Spleen (tissue), 7 donors: Measurements from ENCODE around the gene LXN.

Source experiments
- CTCF ChIP-seq, 11 experiments: fragments of 200-600 bp in 7 of 11; fragments of 450-650 bp in 4 of 11; sonication (generic) in 4 of 11; IDR thresholded peaks in 8 of 11; conservative IDR thresholded peaks in 3 of 11; 1 replicate in 7 of 11; 2 replicates in 4 of 11; pipeline versions ENCODE4 v1.4.0 to v1.8.0; 2016 to 2021; ENCODE audit warnings: antibody characterized with exemption in 11 of 11, inconsistent platforms in 4 of 11, mild to moderate bottlenecking in 1 of 11
- POLR2A ChIP-seq, 3 donors: fragments of 450-650 bp; IDR thresholded peaks; one replicate each; pipeline ENCODE4 v1.5.1; 2017; ENCODE audit warnings: antibody characterized with exemption in 3 of 3, mild to moderate bottlenecking in 1 of 3
- POLR2AphosphoS5 ChIP-seq, 3 donors: sonication (generic); formaldehyde crosslinking; IDR thresholded peaks; one replicate each; pipeline ENCODE4 v1.5.1; 2017; ENCODE audit warnings: antibody characterized with exemption in 3 of 3
- donor health status: DM: no; HTN: no; CAD: no; lungs with moderate emphysema.
- donor health status: DM: no; HTN: no; CAD: no.
- donor health status: DM: no; HTN: no; CAD: no.

- TF ChIP-seq CTCF (IDR thresholded peaks at IDR 0.05 in 8 of 11, conservative IDR thresholded peaks at IDR 0.05 in 3 of 11) (no peak), POLR2AphosphoS5 (IDR thresholded peaks at IDR 0.05) (no peak), POLR2A (IDR thresholded peaks at IDR 0.05) (no peak)
Measured at GRCh38 chr3:158702815-158703481, 30.5 kb upstream of the LXN start.
